ENCODE results near the gene HMGCS2. TPM values are rescaled to one million over a fixed set of nuclear protein-coding genes. Genes with fewer than 3 reads are reported as not detected.
A peak's percentile ranks its signal among the peaks of the same experiment; 100 is the strongest.
"Not testable (repeated sequence)": the region's sequence is repeated elsewhere in the genome, so short reads cannot be mapped to it uniquely, and the experiment has no call there.

The HMGCS2 gene
- total RNA-seq, 1 donor from 2014 or later = not detected

GRCh38 chr1:119725626-119726025, 43.1 kb downstream of the HMGCS2 start:
- DNase-seq = no peak

GRCh38 chr1:119724611-119725218, 44.0 kb downstream of the HMGCS2 start:
- no peak for DNase-seq

- no peak for DNase-seq
Observed at GRCh38 chr1:119721896-119722295, 46.8 kb downstream of the HMGCS2 start.

- DNase-seq = no peak
Observed at GRCh38 chr1:119720866-119721440, 47.8 kb downstream of the HMGCS2 start.

DNA sequence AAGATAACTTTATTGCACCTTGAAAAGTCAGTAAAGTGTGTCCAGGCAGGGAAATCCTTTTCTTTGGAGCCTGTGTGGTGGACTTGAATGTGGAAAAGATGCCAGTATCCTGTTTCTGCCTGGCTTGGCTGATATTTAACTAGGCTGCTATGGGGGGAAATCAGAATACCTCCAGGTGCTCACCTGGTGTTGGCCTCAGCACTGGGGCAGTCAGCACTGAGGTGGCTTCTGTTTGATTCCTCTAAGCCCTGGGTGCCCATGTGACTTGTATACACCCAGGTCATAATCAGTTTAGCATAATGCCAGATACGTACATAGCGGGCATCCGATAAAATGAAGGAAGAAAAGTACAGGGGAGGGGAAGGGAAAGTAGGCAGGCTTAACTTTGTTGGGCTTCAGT, 49.7 kb downstream of the HMGCS2 start:
- no peak for DNase-seq

- DNase-seq = no peak
Observed at GRCh38 chr1:119718409-119718808, 50.3 kb downstream of the HMGCS2 start.

GRCh38 chr1:119715542-119715941, 53.2 kb downstream of the HMGCS2 start:
- DNase-seq = no peak

GRCh38 chr1:119714583-119714982, 54.1 kb downstream of the HMGCS2 start:
- no peak for DNase-seq

DNA sequence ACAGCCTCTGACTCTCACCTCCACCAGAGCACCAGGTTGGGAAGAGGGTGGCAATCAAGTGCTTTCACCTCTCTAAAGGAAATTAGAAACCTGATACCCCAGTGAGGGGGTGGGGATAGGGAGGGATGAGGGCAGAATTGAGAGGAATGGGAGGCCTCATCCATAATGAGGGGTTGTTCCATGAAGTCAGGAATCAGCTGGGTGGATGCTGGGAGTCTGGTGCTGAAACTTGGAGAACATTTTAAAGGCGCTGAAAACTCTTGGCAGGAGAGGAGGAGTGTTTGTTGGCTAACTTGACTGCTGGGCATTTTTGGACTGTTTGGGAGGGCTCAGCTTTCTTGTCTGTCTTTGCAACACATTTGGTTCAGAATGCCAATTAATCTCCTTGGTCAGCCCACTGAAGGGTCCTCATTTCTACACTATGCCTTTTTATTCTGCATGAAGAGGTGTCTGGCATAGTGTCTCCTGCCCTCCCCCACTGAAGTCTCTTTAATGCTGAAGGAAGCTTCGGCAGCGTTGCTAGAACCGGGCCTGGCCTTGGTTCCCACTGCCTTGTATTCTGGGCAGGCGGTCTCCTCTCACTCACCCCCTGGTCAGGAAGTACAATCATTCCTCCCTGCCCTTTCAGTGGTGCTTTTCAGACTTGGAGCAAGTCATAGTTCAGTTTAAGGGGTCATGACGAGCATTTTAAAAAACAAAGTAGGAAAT, 54.8 kb downstream of the HMGCS2 start:
- no peak for DNase-seq

- DNase-seq = no peak
Observed at GRCh38 chr1:119713039-119713748, 55.5 kb downstream of the HMGCS2 start.

GRCh38 chr1:119712342-119713038, 56.2 kb downstream of the HMGCS2 start:
- peak; percentile 39 for DNase-seq

DNA sequence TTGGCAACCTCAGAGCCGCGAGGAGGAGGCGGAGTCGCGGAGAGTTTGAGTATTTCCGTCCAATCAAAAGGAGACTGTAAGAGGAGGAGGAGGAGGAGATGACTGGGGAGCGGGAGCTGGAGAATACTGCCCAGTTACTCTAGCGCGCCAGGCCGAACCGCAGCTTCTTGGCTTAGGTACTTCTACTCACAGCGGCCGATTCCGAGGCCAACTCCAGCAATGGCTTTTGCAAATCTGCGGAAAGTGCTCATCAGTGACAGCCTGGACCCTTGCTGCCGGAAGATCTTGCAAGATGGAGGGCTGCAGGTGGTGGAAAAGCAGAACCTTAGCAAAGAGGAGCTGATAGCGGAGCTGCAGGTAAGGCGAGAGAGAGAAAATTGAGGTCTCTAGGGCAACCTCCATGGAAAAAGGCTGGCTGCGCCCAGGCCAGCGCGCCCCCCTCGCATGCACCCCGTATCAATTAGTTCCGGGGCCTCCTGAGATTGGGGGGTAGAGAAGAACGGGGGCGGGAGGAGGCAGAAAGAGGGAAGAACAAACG, 56.8 kb downstream of the HMGCS2 start, which contains the start of gene PHGDH:
Gene PHGDH (plus strand): TSS at position 131 of the 538 bp plus-strand sequence. CDS start 89 bp downstream, at position 220.
- peak; percentile 50 for DNase-seq

DNA sequence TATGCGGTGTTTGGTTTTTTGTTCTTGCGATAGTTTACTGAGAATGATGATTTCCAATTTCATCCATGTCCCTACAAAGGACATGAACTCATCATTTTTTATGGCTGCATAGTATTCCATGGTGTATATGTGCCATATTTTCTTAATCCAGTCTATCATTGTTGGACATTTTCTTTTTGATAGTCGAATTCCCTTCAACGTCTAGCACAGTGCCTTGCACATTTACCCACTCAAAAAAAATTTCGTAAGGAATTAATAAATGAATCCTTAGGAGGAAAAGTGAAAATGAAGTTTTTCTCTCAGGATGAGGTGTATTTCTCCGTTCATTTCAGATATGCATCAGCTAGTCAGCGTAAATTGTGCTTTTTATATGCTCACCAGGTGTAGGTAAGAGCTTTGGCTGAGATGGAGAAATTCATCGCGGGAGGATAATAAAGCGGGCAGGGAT, 57.3 kb downstream of the HMGCS2 start:
- not testable (repeated sequence) for DNase-seq

GRCh38 chr1:119706599-119706998, 62.1 kb downstream of the HMGCS2 start:
- not testable (repeated sequence) for DNase-seq

GRCh38 chr1:119703666-119704450, 64.8 kb downstream of the HMGCS2 start:
- no peak for DNase-seq

- DNase-seq = no peak
Observed at GRCh38 chr1:119702384-119702783, 66.3 kb downstream of the HMGCS2 start.

DNA sequence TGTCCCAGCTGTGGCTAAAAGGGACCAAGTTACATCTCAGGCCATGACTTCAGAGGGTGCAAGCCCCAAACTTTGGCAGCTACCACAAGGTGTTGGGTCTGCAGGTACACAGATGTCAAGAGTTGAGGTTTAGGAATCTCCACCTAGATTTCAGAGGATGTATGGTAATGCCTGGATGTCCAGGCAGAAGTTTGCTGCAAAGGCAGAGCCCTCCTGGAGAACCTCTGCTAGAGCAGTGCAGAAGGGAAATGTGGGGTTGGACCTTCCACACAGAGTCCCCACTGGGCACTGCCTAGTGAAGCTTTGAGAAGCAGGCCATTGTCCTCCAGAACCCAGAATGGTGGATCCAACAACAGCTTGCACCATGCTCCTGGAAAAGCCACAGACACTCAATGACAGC, 67.0 kb downstream of the HMGCS2 start:
- no peak for DNase-seq

DNA sequence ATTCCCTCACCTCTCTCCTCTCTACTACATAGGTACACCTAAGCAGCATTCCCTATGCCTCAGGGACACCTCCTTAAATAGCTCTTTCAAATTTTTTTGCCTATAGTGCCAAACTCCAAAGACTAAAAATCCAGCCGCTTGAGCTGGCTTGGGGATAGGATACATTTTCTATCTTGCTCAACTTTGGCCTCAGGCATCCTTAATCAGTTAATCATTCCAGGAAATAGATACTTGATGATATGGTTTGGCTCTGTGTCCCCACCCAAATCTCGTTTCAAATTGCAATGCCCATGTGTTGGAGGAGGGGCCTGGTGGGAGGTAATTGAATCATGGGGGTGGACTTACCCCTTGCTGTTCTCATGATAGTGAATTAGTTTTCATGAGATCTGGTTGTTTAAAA, 68.4 kb downstream of the HMGCS2 start:
- DNase-seq = no peak

Measured in dermis blood vessel endothelial cell (primary cell).